Ovary (tissue), 9 donors: Measurements from ENCODE around the gene GATAD2A. TPM values are rescaled to one million over a fixed set of nuclear protein-coding genes. Genes with fewer than 3 reads are reported as not detected.
A peak's percentile ranks its signal among the peaks of the same experiment; 100 is the strongest.

Source experiments
- DNase-seq, 5 donors: peaks; one replicate each; pipeline ENCODE4 v3.0.0-alpha.2; 2019 to 2020
- H3K27ac ChIP-seq, 2 donors: fragments of 200-600 bp; one replicate each; pipeline versions ENCODE4 v1.5.1 to v1.8.0; 2019 to 2022
- H3K27me3 ChIP-seq: fragments of 200-600 bp; one replicate; pipeline ENCODE4 v1.8.0; 2022
- H3K36me3 ChIP-seq: fragments of 200-600 bp; sonication (generic); one replicate; pipeline ENCODE4 v1.5.1; 2019
- H3K4me1 ChIP-seq: one replicate; pipeline ENCODE4 v1.8.1; 2013; ENCODE audit warnings: mild to moderate bottlenecking, moderate library complexity; ENCODE audit not compliant: insufficient read depth
- H3K4me3 ChIP-seq: fragments of 200-600 bp; sonication (generic); one replicate; pipeline ENCODE4 v1.5.1; 2017
- H3K9me3 ChIP-seq, 2 donors: fragments of 200-600 bp in 1 of 2; sonication (generic) in 1 of 2; one replicate each; pipeline versions ENCODE4 v1.5.1 to v1.8.1; 2013 to 2019; ENCODE audit warnings: mild to moderate bottlenecking in 1 of 2, moderate library complexity in 1 of 2
- EP300 ChIP-seq: sonication (generic); formaldehyde crosslinking; IDR thresholded peaks from one replicate; pipeline ENCODE4 v1.6.1; 2017; ENCODE audit warnings: antibody characterized with exemption
- POLR2A ChIP-seq: fragments of 450-650 bp; IDR thresholded peaks from one replicate; pipeline ENCODE4 v1.6.1; 2017; ENCODE audit warnings: antibody characterized with exemption, mild to moderate bottlenecking, moderate library complexity
- WGBS, 3 donors: extraction: QIAGEN DNeasy Blood & Tissue Kit in 1 of 3; methylation state at CpG; one replicate each; pipeline versions ENCODE4 v1.1.5 to v1.1.7; 2013 to 2017; 5-methylcytosine and 5-hydroxymethylcytosine counted together
- intact Hi-C, 4 donors: fragments of 100-400 bp; cut with DNase I; formaldehyde crosslinking; loops; one replicate each; pipeline versions ENCODE4 v1.11.0 to v1.15.1; 2022 to 2023
- polyA plus RNA-seq, 2 donors: library from polyadenylated mRNA; stranded (reverse); fragments of 200-250 nt in 1 of 2; fragments of 350-450 nt in 1 of 2; fragmentation: Illumina TruSeq in 1 of 2; extraction: RNeasy Lipid Tissue Mini Kit (QIAGEN cat#74804) in 1 of 2; gene quantifications; one replicate each; pipeline ENCODE4 v1.2.3, GENCODE V29; 2013 to 2014
- total RNA-seq, 7 donors: library from RNA; depleted of rRNA in 2 of 7; stranded (reverse); fragments of >200 nt in 2 of 7; fragmentation: NEBNext Ultra II Directional in 3 of 7; extraction: Animal tissue kit (Norgen Biotek cat#: 25700) in 3 of 7; gene quantifications; one replicate each; pipeline versions ENCODE4 v1.1.0 to v1.2.4, GENCODE V29; 2016 to 2023
- TF ChIP-seq, protein P1 (sequence below), 3 donors: fragments of 450-650 bp in 2 of 3; fragments of 200-600 bp in 1 of 3; IDR thresholded peaks; one replicate each; pipeline versions ENCODE4 v1.5.1 to v1.8.0; 2016 to 2022; ENCODE audit warnings: antibody characterized with exemption in 3 of 3, mild to moderate bottlenecking in 1 of 3
- donor health status: DM: no; HTN: no; CAD: no; lungs with moderate emphysema.
- donor health status: DM: no; HTN: no; CAD: no.
- donor health status: Bipolar disorder and iron deficiency.
- donor health status: DM: yes; HTN: yes; CAD: no.
- donor health status: DM: no; HTN: no; CAD: no.
- donor health status: DM: yes; HTN: yes; CAD: no.

The GATAD2A gene
- total and polyA plus RNA-seq, 9 donors = 10.7 to 83.0 (median 52.2) TPM

DNA sequence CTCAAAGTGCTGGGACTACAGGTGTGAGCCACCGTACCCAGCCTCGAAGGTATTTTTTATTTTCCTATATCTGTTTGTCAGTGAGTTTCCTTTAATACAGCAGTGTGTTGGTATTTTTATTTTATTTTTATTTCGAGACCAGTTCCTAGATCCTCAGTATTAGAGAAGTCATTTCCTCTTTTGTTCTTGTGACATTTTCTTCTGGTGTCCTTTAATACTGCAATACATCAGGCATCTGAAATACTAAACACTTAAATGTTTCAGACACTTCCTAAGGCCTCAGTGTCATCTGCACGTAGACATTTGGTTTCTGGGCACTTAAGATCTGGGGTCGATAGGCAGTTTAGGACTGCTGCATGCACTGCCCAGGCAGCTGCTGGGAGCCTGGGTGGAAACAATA is 22.5 kb downstream of the GATAD2A start:
- Histone ChIP-seq H3K4me3 (no peak overlapping the region), H3K9me3 (no peaks in the 10 kb centered on the region), H3K4me1 (peaks cover 4% of the 10 kb centered on the region), H3K27ac (no peak overlapping the region), H3K36me3 (no peaks in the 10 kb centered on the region), H3K27me3 (no peaks in the 10 kb centered on the region)
- DNase-seq = no peak
- 84 to 90% (median 88%) methylated on average over 5 of the region's 5 CpGs for WGBS, 3 donors
- no peak for TF ChIP-seq EP300
- TF ChIP-seq, protein P1, sequence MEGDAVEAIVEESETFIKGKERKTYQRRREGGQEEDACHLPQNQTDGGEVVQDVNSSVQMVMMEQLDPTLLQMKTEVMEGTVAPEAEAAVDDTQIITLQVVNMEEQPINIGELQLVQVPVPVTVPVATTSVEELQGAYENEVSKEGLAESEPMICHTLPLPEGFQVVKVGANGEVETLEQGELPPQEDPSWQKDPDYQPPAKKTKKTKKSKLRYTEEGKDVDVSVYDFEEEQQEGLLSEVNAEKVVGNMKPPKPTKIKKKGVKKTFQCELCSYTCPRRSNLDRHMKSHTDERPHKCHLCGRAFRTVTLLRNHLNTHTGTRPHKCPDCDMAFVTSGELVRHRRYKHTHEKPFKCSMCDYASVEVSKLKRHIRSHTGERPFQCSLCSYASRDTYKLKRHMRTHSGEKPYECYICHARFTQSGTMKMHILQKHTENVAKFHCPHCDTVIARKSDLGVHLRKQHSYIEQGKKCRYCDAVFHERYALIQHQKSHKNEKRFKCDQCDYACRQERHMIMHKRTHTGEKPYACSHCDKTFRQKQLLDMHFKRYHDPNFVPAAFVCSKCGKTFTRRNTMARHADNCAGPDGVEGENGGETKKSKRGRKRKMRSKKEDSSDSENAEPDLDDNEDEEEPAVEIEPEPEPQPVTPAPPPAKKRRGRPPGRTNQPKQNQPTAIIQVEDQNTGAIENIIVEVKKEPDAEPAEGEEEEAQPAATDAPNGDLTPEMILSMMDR (IDR thresholded peaks at IDR 0.05) = no peak
- TF ChIP-seq POLR2A = no peak
- intact Hi-C loops = loop anchor here in 1 of 4 donors (10.0 kb wide), 1 partner anchor 57 kb away; no protein-coding TSS in a partner anchor

DNA sequence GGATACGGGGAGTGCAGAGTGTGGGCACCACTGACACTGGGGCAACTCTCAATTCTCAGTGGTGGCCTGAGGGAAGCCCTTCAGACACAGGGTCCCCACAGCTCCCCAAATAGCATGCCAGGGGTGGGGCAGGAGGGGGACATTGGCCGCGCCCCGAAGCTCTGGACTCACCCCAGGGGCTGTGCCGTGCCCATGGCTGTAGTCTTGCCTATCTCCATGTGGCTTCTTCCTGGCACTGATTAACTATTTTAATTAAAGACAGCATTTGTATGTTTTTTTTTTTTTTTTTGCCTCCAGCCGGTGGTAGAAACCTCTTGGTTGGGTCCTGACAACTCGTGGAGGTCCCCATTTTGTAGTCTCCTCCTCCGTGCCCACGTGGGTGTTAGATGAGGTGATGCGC is 23.3 kb downstream of the GATAD2A start:
- DNase-seq = no peak
- Histone ChIP-seq H3K4me1 (peaks cover 7% of the 10 kb centered on the region), H3K27me3 (no peaks in the 10 kb centered on the region), H3K9me3 (no peaks in the 10 kb centered on the region), H3K27ac (no peak overlapping the region), H3K4me3 (no peak overlapping the region), H3K36me3 (no peaks in the 10 kb centered on the region)
- intact Hi-C loops = loop anchor here in 1 of 4 donors (10.0 kb wide), 1 partner anchor 56 kb away; no protein-coding TSS in a partner anchor
- WGBS, 3 donors = 91 to 96% (median 95%) methylated on average over 10 of the region's 10 CpGs
- TF ChIP-seq EP300 = no peak
- TF ChIP-seq POLR2A = no peak
- TF ChIP-seq, protein P1 (IDR thresholded peaks at IDR 0.05) = no peak

DNA sequence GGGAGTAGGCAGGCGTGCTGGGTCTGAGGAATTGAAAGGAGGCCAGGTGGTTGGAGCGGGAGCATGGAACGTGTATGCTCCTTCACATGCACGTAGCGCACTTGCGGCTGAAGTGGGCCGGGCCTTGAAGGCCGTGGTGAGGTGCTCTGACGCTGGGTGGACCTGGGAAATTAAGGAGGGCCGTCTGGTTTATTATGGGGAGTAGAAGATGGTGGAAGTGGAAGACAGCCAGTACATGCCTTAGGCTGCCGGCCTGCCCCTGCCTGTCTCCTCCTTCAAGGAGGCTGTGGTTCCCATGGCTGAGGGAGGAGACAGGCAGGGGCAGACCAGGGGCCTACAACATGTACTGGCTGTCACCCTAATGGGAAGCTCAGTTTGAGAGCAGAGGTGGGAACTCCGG is 23.9 kb downstream of the GATAD2A start:
- H3K4me3 ChIP-seq = no peak overlapping the region
- intact Hi-C loops = loop anchor here in 1 of 4 donors (10.0 kb wide), 1 partner anchor 55 kb away; no protein-coding TSS in a partner anchor

DNA sequence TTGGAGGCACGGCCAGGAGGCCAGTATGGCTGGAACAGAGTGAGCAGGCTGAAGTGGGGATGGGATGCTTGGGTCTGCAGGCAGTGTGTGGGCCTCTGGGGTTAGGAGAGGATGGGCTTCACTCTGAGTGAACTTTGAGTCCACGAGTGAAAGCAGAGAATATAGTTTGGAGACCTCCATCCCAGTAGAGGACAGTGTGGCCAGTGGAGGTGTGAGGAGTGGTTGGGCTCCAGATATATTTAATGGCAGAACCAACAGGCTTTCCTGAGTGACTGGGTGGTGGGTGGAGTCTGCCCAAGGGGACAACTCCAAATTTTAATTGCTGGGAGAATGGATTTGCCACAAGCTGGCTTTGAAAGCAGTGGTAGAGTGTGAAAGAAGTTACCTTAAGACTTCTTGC is 27.3 kb downstream of the GATAD2A start:
- H3K27ac ChIP-seq = no peak overlapping the region
- DNase-seq = no peak
- H3K4me1 ChIP-seq = peaks cover 19% of the 10 kb centered on the region
- H3K4me3 ChIP-seq = no peak overlapping the region
- no peaks in the 10 kb centered on the region for H3K27me3 ChIP-seq
- intact Hi-C loops = no loop called here
- TF ChIP-seq, protein P1 (IDR thresholded peaks at IDR 0.05) = no peak
- TF ChIP-seq POLR2A (no peak), EP300 (no peak)
- no peaks in the 10 kb centered on the region for H3K9me3 ChIP-seq
- 74 to 94% (median 88%) methylated on average over 2 of the region's 2 CpGs for WGBS, 3 donors
- H3K36me3 ChIP-seq = no peaks in the 10 kb centered on the region

More for the DNA sequence above, 23.9 kb downstream of the GATAD2A start:
- Histone ChIP-seq H3K27ac (no peak overlapping the region), H3K27me3 (no peaks in the 10 kb centered on the region), H3K4me1 (peaks cover 12% of the 10 kb centered on the region), H3K9me3 (no peaks in the 10 kb centered on the region), H3K36me3 (no peaks in the 10 kb centered on the region)
- no peak for TF ChIP-seq POLR2A
- 83 to 89% (median 86%) methylated on average over 12 of the region's 12 CpGs for WGBS, 3 donors
- DNase-seq = no peak

DNA sequence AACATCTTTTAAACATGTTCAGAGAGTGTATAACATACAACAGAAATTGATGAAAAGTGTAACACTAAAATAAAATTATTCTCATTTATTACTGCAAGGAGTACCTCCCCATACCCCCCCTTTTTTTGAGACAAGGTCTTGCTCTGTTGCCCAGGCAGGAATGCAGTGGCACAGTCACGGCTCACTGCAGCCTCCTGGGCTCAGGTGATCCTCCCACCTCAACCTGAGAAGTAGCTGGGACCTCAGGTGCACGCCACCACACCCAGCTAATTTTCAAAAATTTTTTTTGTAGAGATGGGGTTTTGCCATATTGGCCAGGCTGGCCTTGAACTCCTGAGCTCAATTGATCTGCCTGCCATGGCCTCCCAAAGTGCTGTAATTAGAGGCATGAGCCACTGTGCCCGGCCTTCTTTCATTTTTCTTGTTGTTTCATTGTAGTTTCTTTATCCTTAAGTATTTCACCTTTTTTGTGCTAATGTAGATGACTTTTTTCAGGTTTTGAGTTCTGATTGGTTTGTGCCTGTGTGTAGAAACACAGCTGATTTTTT is 28.3 kb downstream of the GATAD2A start:
- intact Hi-C loops = no loop called here
- no peaks in the 10 kb centered on the region for H3K36me3 ChIP-seq
- H3K4me3 ChIP-seq = no peak overlapping the region
- H3K27me3 ChIP-seq = no peaks in the 10 kb centered on the region
- H3K4me1 ChIP-seq = peaks cover 19% of the 10 kb centered on the region
- 81 to 92% (median 86%) methylated on average over 3 of the region's 3 CpGs for WGBS, 3 donors
- H3K9me3 ChIP-seq = no peaks in the 10 kb centered on the region
- no peak for TF ChIP-seq EP300
- TF ChIP-seq, protein P1 (IDR thresholded peaks at IDR 0.05) = no peak
- TF ChIP-seq POLR2A = no peak
- no peak for DNase-seq
- peak overlapping the region in 1 of 2 donors; percentile 35 for H3K27ac ChIP-seq
